Heart left ventricle (tissue), 16 donors: ENCODE results near the gene RAB1B. TPM values are rescaled to one million over a fixed set of nuclear protein-coding genes. Genes with fewer than 3 reads are reported as not detected.
"Not testable (repeated sequence)": the region's sequence is repeated elsewhere in the genome, so short reads cannot be mapped to it uniquely, and the experiment has no call there.

ENCODE experiments used
- ATAC-seq, 4 donors: fragments of 200-7000 bp; cut with Tn5 transposase; one replicate each; pipeline ENCODE4 v1.9.1; 2020 to 2022; ENCODE audit warnings: moderate library complexity in 4 of 4, mild to moderate bottlenecking in 3 of 4, moderate number of reproducible peaks in 1 of 4
- DNase-seq, 5 donors: peaks; one replicate each; pipeline ENCODE4 v3.0.0-alpha.2; 2020
- H3K27ac ChIP-seq, 12 donors: fragments of 200-600 bp; sonication (generic) in 4 of 12; one replicate each; pipeline versions ENCODE4 v1.5.0 to v1.8.0; 2016 to 2022; ENCODE audit warnings: mild to moderate bottlenecking in 2 of 12
- H3K27me3 ChIP-seq, 9 donors: fragments of 200-600 bp; sonication (generic) in 2 of 9; one replicate each; pipeline versions ENCODE4 v1.5.1 to v1.8.0; 2016 to 2022; ENCODE audit warnings: mild to moderate bottlenecking in 3 of 9
- H3K36me3 ChIP-seq, 9 donors: fragments of 200-600 bp; sonication (generic) in 2 of 9; one replicate each; pipeline versions ENCODE4 v1.5.0 to v1.8.0; 2018 to 2022; ENCODE audit warnings: mild to moderate bottlenecking in 2 of 9
- H3K4me1 ChIP-seq, 12 donors: fragments of 200-600 bp; sonication (generic) in 4 of 12; one replicate each; pipeline versions ENCODE4 v1.5.0 to v1.8.0; 2016 to 2022; ENCODE audit warnings: mild to moderate bottlenecking in 3 of 12
- H3K4me3 ChIP-seq, 12 donors: fragments of 200-600 bp; sonication (generic) in 4 of 12; one replicate each; pipeline versions ENCODE4 v1.5.0 to v1.8.0; 2017 to 2022; ENCODE audit warnings: mild to moderate bottlenecking in 9 of 12, moderate library complexity in 4 of 12
- H3K9me3 ChIP-seq, 12 donors: fragments of 200-600 bp; sonication (generic) in 4 of 12; one replicate each; pipeline versions ENCODE4 v1.5.0 to v1.8.0; 2016 to 2022; ENCODE audit warnings: mild to moderate bottlenecking in 1 of 12
- POLR2A ChIP-seq, 2 donors: fragments of 450-650 bp; IDR thresholded peaks; one replicate each; pipeline ENCODE4 v1.6.1; 2017; ENCODE audit warnings: antibody characterized with exemption in 2 of 2, mild to moderate bottlenecking in 2 of 2, moderate library complexity in 2 of 2
- WGBS, 4 donors: extraction: QIAGEN DNeasy Blood & Tissue Kit in 2 of 4; methylation state at CpG; one replicate each; pipeline versions ENCODE4 v1.1.5 to v1.1.7; 2013 to 2018; 5-methylcytosine and 5-hydroxymethylcytosine counted together
- intact Hi-C, 10 donors: fragments of 100-400 bp; cut with DNase I; formaldehyde crosslinking; loops; one replicate each; pipeline versions ENCODE4 v1.11.1 to v1.14.2; 2022
- polyA plus RNA-seq, 2 donors: library from polyadenylated mRNA; stranded (reverse); fragments of 200-250 nt; gene quantifications; one replicate each; pipeline ENCODE4 v1.2.3, GENCODE V29; 2013
- total RNA-seq, 9 donors: library from RNA; depleted of rRNA in 2 of 9; stranded (reverse); fragments of >200 nt in 2 of 9; fragmentation: NEBNext Ultra II Directional in 3 of 9; extraction: Animal tissue kit (Norgen Biotek cat#: 25700) in 3 of 9; gene quantifications; one replicate each; pipeline versions ENCODE4 v1.1.0 to v1.2.4, GENCODE V29; 2016 to 2023
- TF ChIP-seq, protein P1 (sequence below), 12 donors: fragments of 200-600 bp; sonication (generic) in 4 of 12; IDR thresholded peaks; one replicate each; pipeline versions ENCODE4 v1.5.0 to v1.8.0; 2018 to 2022; ENCODE audit warnings: antibody characterized with exemption in 12 of 12, mild to moderate bottlenecking in 5 of 12
- donor health status: ischemic (EF 13 %, LVEDD 7.1; RV severe dilation, severe dysfunction).
- donor health status: healthy with polysubstance abuse.
- donor health status: DM: no; HTN: yes; CAD: no.
- donor health status: DM: no; HTN: no; CAD: no.
- donor health status: ischemic (EF 25% LVEDD 6.9; RV normal size, moderate dysfunction).
- donor health status: ischemic (EF 25% LVEDD 5.7; RV mildly dilated, moderate dysfunction).
- donor health status: healthy.
- donor health status: DM: yes; HTN: yes; CAD: no.
- donor health status: ischemic (EF 35%, LVEDD 5.7; RV mildly dilated, moderate dysfunction).
- donor health status: nonischemic (EF 11% LVEDD 7.7; RV severe dilation, severe dysfunction).
- donor health status: DM: yes; HTN: yes; CAD: no.
- donor health status: PGD.
- donor health status: ischemic (EF 29% LVEDD 5.4; RV normal size, mild dysfunction).
- donor health status: nonischemic (EF 23%, LVEDD 6.1; RV moderate dilation, normal function).

Gene RAB1B
- total and polyA plus RNA-seq, 11 donors: 111 to 178 (median 135) TPM

- WGBS, 4 donors: 44 to 48% (median 45%) methylated on average over 3 of the region's 3 CpGs
- H3K4me1 ChIP-seq: peaks cover 0 to 19% (median 9%) of the 10 kb centered on the region in 12 donors
- intact Hi-C loops: loop anchor here in 2 of 10 donors (5.0 kb wide), 1 partner anchor 33 kb away; no protein-coding TSS in a partner anchor
Observed at GRCh38 chr11:66309475-66309874, 41.0 kb downstream of the RAB1B start.

DNA sequence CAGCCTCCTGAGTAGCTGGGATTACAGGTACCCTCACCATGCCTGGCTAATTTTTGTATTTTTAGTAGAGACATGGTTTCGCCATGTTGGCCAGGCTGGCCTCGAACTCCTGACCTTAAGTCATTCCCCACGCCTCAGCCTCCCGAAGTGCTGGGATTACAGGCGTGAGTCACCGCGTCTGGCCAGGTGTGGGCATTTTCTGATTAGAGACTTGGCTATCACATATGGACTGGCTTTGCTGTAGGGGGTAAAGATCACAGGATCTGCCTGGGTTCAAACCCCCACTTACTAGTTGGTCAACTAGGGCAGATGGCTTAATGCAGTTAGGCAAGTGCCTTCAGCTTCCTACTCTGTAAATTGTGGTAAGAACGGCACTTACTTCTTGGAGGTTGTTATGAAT is 41.9 kb downstream of the RAB1B start:
- peaks cover 0 to 24% (median 9%) of the 10 kb centered on the region in 12 donors for H3K4me1 ChIP-seq
- no peak for DNase-seq
- 71 to 84% (median 83%) methylated on average over 8 of the region's 8 CpGs for WGBS, 4 donors
- TF ChIP-seq, protein P1, sequence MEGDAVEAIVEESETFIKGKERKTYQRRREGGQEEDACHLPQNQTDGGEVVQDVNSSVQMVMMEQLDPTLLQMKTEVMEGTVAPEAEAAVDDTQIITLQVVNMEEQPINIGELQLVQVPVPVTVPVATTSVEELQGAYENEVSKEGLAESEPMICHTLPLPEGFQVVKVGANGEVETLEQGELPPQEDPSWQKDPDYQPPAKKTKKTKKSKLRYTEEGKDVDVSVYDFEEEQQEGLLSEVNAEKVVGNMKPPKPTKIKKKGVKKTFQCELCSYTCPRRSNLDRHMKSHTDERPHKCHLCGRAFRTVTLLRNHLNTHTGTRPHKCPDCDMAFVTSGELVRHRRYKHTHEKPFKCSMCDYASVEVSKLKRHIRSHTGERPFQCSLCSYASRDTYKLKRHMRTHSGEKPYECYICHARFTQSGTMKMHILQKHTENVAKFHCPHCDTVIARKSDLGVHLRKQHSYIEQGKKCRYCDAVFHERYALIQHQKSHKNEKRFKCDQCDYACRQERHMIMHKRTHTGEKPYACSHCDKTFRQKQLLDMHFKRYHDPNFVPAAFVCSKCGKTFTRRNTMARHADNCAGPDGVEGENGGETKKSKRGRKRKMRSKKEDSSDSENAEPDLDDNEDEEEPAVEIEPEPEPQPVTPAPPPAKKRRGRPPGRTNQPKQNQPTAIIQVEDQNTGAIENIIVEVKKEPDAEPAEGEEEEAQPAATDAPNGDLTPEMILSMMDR (IDR thresholded peaks at IDR 0.05): no peak
- no peak for TF ChIP-seq POLR2A (IDR thresholded peaks at IDR 0.05)
- no peak overlapping the region for H3K4me3 ChIP-seq
- H3K36me3 ChIP-seq: no peaks in the 10 kb centered on the region
- intact Hi-C loops: loop anchor here in 8 of 10 donors (2.0 to 5.0 kb wide), 4 partner anchors 18 to 367 kb away; partner anchors contain the start of genes B4GAT1 (in 3 of the 8), BRMS1 (in 3 of the 8) and RBM4B (in 1 of the 8)
- no peaks in the 10 kb centered on the region for H3K27me3 ChIP-seq
- H3K27ac ChIP-seq: no peak overlapping the region
- ATAC-seq: no peak
- no peaks in the 10 kb centered on the region for H3K9me3 ChIP-seq

More at GRCh38 chr11:66309475-66309874, 41.0 kb downstream of the RAB1B start:
- no peak for DNase-seq
- no peak overlapping the region for H3K4me3 ChIP-seq
- TF ChIP-seq, protein P1 (IDR thresholded peaks at IDR 0.05): no peak
- no peak for TF ChIP-seq POLR2A (IDR thresholded peaks at IDR 0.05)
- no peak for ATAC-seq
- no peaks in the 10 kb centered on the region for H3K36me3 ChIP-seq
- no peaks in the 10 kb centered on the region for H3K9me3 ChIP-seq
- H3K27ac ChIP-seq: no peak overlapping the region
- H3K27me3 ChIP-seq: no peaks in the 10 kb centered on the region

- peak overlapping the region in 1 of 12 donors; percentile 94 for H3K27ac ChIP-seq
- H3K27me3 ChIP-seq: not testable (repeated sequence)
Observed at GRCh38 chr11:66310803-66311440, 42.5 kb downstream of the RAB1B start.

DNA sequence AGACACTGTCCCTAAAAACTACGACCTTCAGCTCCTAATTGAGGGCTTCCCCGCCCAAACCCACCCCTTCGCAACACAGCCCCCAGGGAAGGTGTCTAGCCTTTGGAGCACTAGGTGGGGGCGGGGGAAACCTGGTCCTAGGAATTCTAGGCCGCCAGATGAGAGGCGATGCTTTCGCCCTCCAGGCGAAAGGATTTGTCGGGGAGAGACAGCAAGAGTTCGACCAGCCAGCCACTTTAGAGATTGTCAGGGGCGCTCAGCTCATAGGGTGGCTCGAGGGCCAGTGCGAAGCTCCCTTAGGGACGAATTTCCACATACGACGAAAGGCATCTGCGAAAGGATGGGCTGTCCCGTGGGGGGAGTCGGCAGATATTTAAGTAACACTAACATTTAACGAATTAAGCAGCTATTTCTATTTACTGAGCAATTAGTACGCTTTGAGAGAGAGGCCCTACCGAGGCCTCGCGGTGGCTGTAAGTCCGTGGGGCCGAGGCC is 43.1 kb downstream of the RAB1B start:
- H3K36me3 ChIP-seq: no peaks in the 10 kb centered on the region
- peak in 1 of 5 donors; percentile 36 for DNase-seq
- TF ChIP-seq, protein P1 (IDR thresholded peaks at IDR 0.05): peak in 5 of 12 donors; percentile 87 to 99 (median 90)
- TF ChIP-seq POLR2A (IDR thresholded peaks at IDR 0.05): no peak
- intact Hi-C loops: loop anchor here in 9 of 10 donors (1.0 to 5.0 kb wide), 5 partner anchors 17 to 366 kb away; partner anchors contain the start of genes B4GAT1 (in 3 of the 9), BRMS1 (in 3 of the 9) and RBM4B (in 1 of the 9)
- peak overlapping the region; percentile 25 to 94 (median 84) for H3K27ac ChIP-seq
- peaks cover 0 to 31% (median 14%) of the 10 kb centered on the region in 12 donors for H3K4me1 ChIP-seq
- peak overlapping the region in 11 of 12 donors; percentile 18 to 66 (median 62) for H3K4me3 ChIP-seq
- WGBS, 4 donors: 23 to 24% (median 23%) methylated on average over 24 to 26 of the region's 26 CpGs
- ATAC-seq: no peak
- no peaks in the 10 kb centered on the region for H3K9me3 ChIP-seq
- no peaks in the 10 kb centered on the region for H3K27me3 ChIP-seq

More at GRCh38 chr11:66310803-66311440, 42.5 kb downstream of the RAB1B start:
- not testable (repeated sequence) for H3K36me3 ChIP-seq, ATAC-seq, H3K9me3 ChIP-seq, DNase-seq, H3K4me3 ChIP-seq
- H3K4me1 ChIP-seq: peaks cover 0 to 26% (median 9%) of the 10 kb centered on the region in 12 donors
- intact Hi-C loops: loop anchor here in 9 of 10 donors (1.0 to 5.0 kb wide), 5 partner anchors 18 to 366 kb away; partner anchors contain the start of genes B4GAT1 (in 3 of the 9), BRMS1 (in 3 of the 9) and RBM4B (in 1 of the 9)
- WGBS, 4 donors: 82 to 85% (median 83%) methylated on average over 18 of the region's 18 CpGs
